Tibial artery (tissue), 4 donors: ENCODE results near the gene C9orf78.
A peak's percentile ranks its signal among the peaks of the same experiment; 100 is the strongest.

Experiments
- DNase-seq, 2 donors: peaks; one replicate each; pipeline ENCODE4 v3.0.0-alpha.2; 2019
- H3K27ac ChIP-seq, 2 donors: fragments of 200-600 bp; sonication (generic) in 1 of 2; 1 replicate in 1 of 2; 2 replicates in 1 of 2; pipeline ENCODE4 v1.5.1; 2018 to 2019; ENCODE audit warnings: mild to moderate bottlenecking in 1 of 2
- H3K27me3 ChIP-seq, 2 donors: fragments of 200-600 bp; sonication (generic) in 1 of 2; one replicate each; pipeline versions ENCODE4 v1.5.1 to v1.6.0; 2016 to 2019
- H3K36me3 ChIP-seq, 3 donors: fragments of 200-600 bp; sonication (generic) in 2 of 3; one replicate each; pipeline ENCODE4 v1.5.1; 2016 to 2019; ENCODE audit warnings: mild to moderate bottlenecking in 2 of 3
- H3K4me1 ChIP-seq, 4 donors: fragments of 200-600 bp; sonication (generic) in 2 of 4; 1 replicate in 3 of 4; 2 replicates in 1 of 4; pipeline ENCODE4 v1.5.1; 2016 to 2019
- H3K4me3 ChIP-seq, 2 donors: fragments of 200-600 bp; sonication (generic) in 1 of 2; 1 replicate in 1 of 2; 2 replicates in 1 of 2; pipeline ENCODE4 v1.5.1; 2018 to 2019; ENCODE audit warnings: mild to moderate bottlenecking in 2 of 2
- H3K9me3 ChIP-seq, 3 donors: fragments of 200-600 bp; sonication (generic) in 1 of 3; one replicate each; pipeline ENCODE4 v1.5.1; 2016 to 2019
- CTCF ChIP-seq, 2 experiments: fragments of 200-600 bp in 1 of 2; fragments of 450-650 bp in 1 of 2; IDR thresholded peaks; one replicate each; pipeline ENCODE4 v1.5.1; 2017 to 2019; ENCODE audit warnings: antibody characterized with exemption in 2 of 2, mild to moderate bottlenecking in 1 of 2, moderate library complexity in 1 of 2
- intact Hi-C: fragments of 100-400 bp; cut with DNase I; formaldehyde crosslinking; loops from one replicate; pipeline ENCODE4 v1.15.0; 2023; ENCODE audit warnings: low total_unique reads

Gene C9orf78

GRCh38 chr9:129835128-129835859 is at the start of gene C9orf78, which contains the start of gene USP20:
Gene C9orf78, minus strand, starts transcription at chr9:129835275. Its CDS starts 54 bp downstream, at chr9:129835221.
Gene USP20, plus strand, starts transcription at chr9:129835458. Its CDS starts 17,098 bp downstream, at chr9:129852556.
- peak within 1 kb of the TSS; percentile 91 to 96 for H3K27ac ChIP-seq
- no peak for TF ChIP-seq CTCF (IDR thresholded peaks at IDR 0.05)
- no peaks in the 10 kb centered on the region for H3K9me3 ChIP-seq
- H3K4me3 ChIP-seq, result peak within 1 kb of the TSS; percentile 90 to 97
- intact Hi-C loops, result loop anchor here (5.0 kb wide), 2 partner anchors 47 to 207 kb away; partner anchors contain the start of gene FNBP1
- H3K36me3 ChIP-seq, result peaks cover 25 to 30% (median 27%) of the 10 kb centered on the region in 3 donors
- peaks cover 0 to 55% (median 40%) of the 10 kb centered on the region in 4 donors for H3K4me1 ChIP-seq
- H3K27me3 ChIP-seq, result no peaks in the 10 kb centered on the region
- peak; percentile 96 to 97 for DNase-seq

GRCh38 chr9:129884220-129885017 is 49.3 kb upstream of the C9orf78 start:
- no peak for TF ChIP-seq CTCF (IDR thresholded peaks at IDR 0.05)
- Histone ChIP-seq H3K9me3 (no peaks in the 10 kb centered on the region), H3K27ac (peak overlapping the region; percentile 73 to 85), H3K4me1 (peaks cover 0 to 33% (median 32%) of the 10 kb centered on the region in 4 donors), H3K27me3 (no peaks in the 10 kb centered on the region), H3K36me3 (peaks cover 12 to 37% (median 14%) of the 10 kb centered on the region in 3 donors), H3K4me3 (peak overlapping the region; percentile 40 to 46)
- DNase-seq, result peak; percentile 88 to 94
- intact Hi-C loops, result loop anchor here (2.0 to 10.0 kb wide), 4 partner anchors 47 to 173 kb away; partner anchors contain the start of genes C9orf78, FNBP1 and USP20

- Histone ChIP-seq H3K4me3 (no peak overlapping the region), H3K27ac (no peak overlapping the region), H3K27me3 (no peaks in the 10 kb centered on the region), H3K4me1 (peaks cover 0 to 30% (median 29%) of the 10 kb centered on the region in 4 donors), H3K9me3 (no peaks in the 10 kb centered on the region), H3K36me3 (peaks cover 0 to 22% (median 14%) of the 10 kb centered on the region in 3 donors)
- TF ChIP-seq CTCF (IDR thresholded peaks at IDR 0.05), result no peak
- intact Hi-C loops, result loop anchor here (5.0 to 10.0 kb wide), 2 partner anchors 44 to 63 kb away; partner anchors contain the start of genes C9orf78 and USP20
- no peak for DNase-seq
Observed at GRCh38 chr9:129881547-129882324, 46.7 kb upstream of the C9orf78 start.

- peaks cover 0 to 22% (median 18%) of the 10 kb centered on the region in 3 donors for H3K36me3 ChIP-seq
- no peaks in the 10 kb centered on the region for H3K27me3 ChIP-seq
- no peak for TF ChIP-seq CTCF (IDR thresholded peaks at IDR 0.05)
- intact Hi-C loops, result loop anchor here (5.0 to 10.0 kb wide), 2 partner anchors 44 to 64 kb away; partner anchors contain the start of genes C9orf78 and USP20
- peaks cover 0 to 22% (median 21%) of the 10 kb centered on the region in 4 donors for H3K4me1 ChIP-seq
- H3K9me3 ChIP-seq, result no peaks in the 10 kb centered on the region
- no peak overlapping the region for H3K4me3 ChIP-seq
- no peak for DNase-seq
- H3K27ac ChIP-seq, result no peak overlapping the region
Observed at GRCh38 chr9:129880654-129881546, 45.8 kb upstream of the C9orf78 start.
